ENCODE data around the gene LCN6.

LCN6 gene

GRCh38 chr9:136695955-136696354, 52.4 kb downstream of the LCN6 start:
- TF ChIP-seq FOXA1 (IDR thresholded peaks at IDR 0.05) (no peak), NFRKB (IDR thresholded peaks at IDR 0.05) (no peak), ELF4 (IDR thresholded peaks at IDR 0.05) (no peak), PKNOX1 (IDR thresholded peaks at IDR 0.05) (no peak), FOXK2 (IDR thresholded peaks at IDR 0.05) (no peak), BHLHE40 (IDR thresholded peaks at IDR 0.05; ENCODE audit: borderline replicate concordance) (no peak), LEF1 (IDR thresholded peaks at IDR 0.05; ENCODE audit: borderline replicate concordance) (no peak), ZNF384 (IDR thresholded peaks at IDR 0.05) (no peak), HDGF (IDR thresholded peaks at IDR 0.05; ENCODE audit: borderline replicate concordance) (no peak), L3MBTL2 (conservative IDR thresholded peaks at IDR 0.05) (no peak), SP1 (IDR thresholded peaks at IDR 0.05) (no peak), SUZ12 (IDR thresholded peaks at IDR 0.05) (no peak), TARDBP (IDR thresholded peaks at IDR 0.05) (no peak), ARNT (IDR thresholded peaks at IDR 0.05) (no peak), CTBP1 (IDR thresholded peaks at IDR 0.05; ENCODE audit: borderline replicate concordance) (no peak), FOXM1 (IDR thresholded peaks at IDR 0.05; ENCODE audit: borderline replicate concordance) (no peak)
- DNase-seq (ENCODE audit: extremely low spot score): no peak
- ChIA-PET POLR2A (no interaction called here), CTCF (interaction anchor here (2.6 kb wide), 1 partner anchor 24 kb away, joined by 9 read pairs; no protein-coding TSS in a partner anchor)

- DNase-seq (ENCODE audit: extremely low spot score): no peak
- ChIA-PET CTCF (interaction anchor here (2.6 kb wide), 1 partner anchor 24 kb away, joined by 9 read pairs; no protein-coding TSS in a partner anchor), POLR2A (no interaction called here)
- no peak for TF ChIP-seq LEF1 (IDR thresholded peaks at IDR 0.05; ENCODE audit: borderline replicate concordance)
- no peak for TF ChIP-seq BHLHE40 (IDR thresholded peaks at IDR 0.05; ENCODE audit: borderline replicate concordance)
- TF ChIP-seq FOXK2 (IDR thresholded peaks at IDR 0.05): no peak
- no peak for TF ChIP-seq CTBP1 (IDR thresholded peaks at IDR 0.05; ENCODE audit: borderline replicate concordance)
- no peak for TF ChIP-seq FOXM1 (IDR thresholded peaks at IDR 0.05; ENCODE audit: borderline replicate concordance)
- no peak for TF ChIP-seq NFRKB (IDR thresholded peaks at IDR 0.05)
- no peak for TF ChIP-seq SUZ12 (IDR thresholded peaks at IDR 0.05)
- TF ChIP-seq ARNT (IDR thresholded peaks at IDR 0.05): no peak
- TF ChIP-seq ZNF384 (IDR thresholded peaks at IDR 0.05): no peak
- TF ChIP-seq L3MBTL2 (conservative IDR thresholded peaks at IDR 0.05): no peak
- TF ChIP-seq HDGF (IDR thresholded peaks at IDR 0.05; ENCODE audit: borderline replicate concordance): no peak
- no peak for TF ChIP-seq FOXA1 (IDR thresholded peaks at IDR 0.05)
- TF ChIP-seq PKNOX1 (IDR thresholded peaks at IDR 0.05): no peak
- TF ChIP-seq SP1 (IDR thresholded peaks at IDR 0.05): no peak
- no peak for TF ChIP-seq TARDBP (IDR thresholded peaks at IDR 0.05)
- TF ChIP-seq ELF4 (IDR thresholded peaks at IDR 0.05): no peak
These were observed 52.9 kb downstream of the LCN6 start for GRCh38 chr9:136695435-136695895.

GRCh38 chr9:136694872-136695247, 53.5 kb downstream of the LCN6 start:
- CTCF ChIA-PET: interaction anchor here (0.6 to 2.6 kb wide), 2 partner anchors 17 to 23 kb away, joined by 3 to 9 read pairs; no protein-coding TSS in a partner anchor
- TF ChIP-seq FOXA1 (IDR thresholded peaks at IDR 0.05): no peak
- TF ChIP-seq ELF4 (IDR thresholded peaks at IDR 0.05): no peak
- TF ChIP-seq SUZ12 (IDR thresholded peaks at IDR 0.05): no peak
- TF ChIP-seq FOXM1 (IDR thresholded peaks at IDR 0.05; ENCODE audit: borderline replicate concordance): no peak
- no peak for TF ChIP-seq FOXK2 (IDR thresholded peaks at IDR 0.05)
- TF ChIP-seq ZNF384 (IDR thresholded peaks at IDR 0.05): no peak
- TF ChIP-seq PKNOX1 (IDR thresholded peaks at IDR 0.05): no peak
- TF ChIP-seq ARNT (IDR thresholded peaks at IDR 0.05): no peak
- no peak for TF ChIP-seq BHLHE40 (IDR thresholded peaks at IDR 0.05; ENCODE audit: borderline replicate concordance)
- no peak for TF ChIP-seq HDGF (IDR thresholded peaks at IDR 0.05; ENCODE audit: borderline replicate concordance)
- no peak for DNase-seq (ENCODE audit: extremely low spot score)
- POLR2A ChIA-PET: no interaction called here

- ChIA-PET CTCF (interaction anchor here (0.6 to 2.6 kb wide), 2 partner anchors 16 to 23 kb away, joined by 3 to 9 read pairs; no protein-coding TSS in a partner anchor), POLR2A (no interaction called here)
- peak; percentile 81 for DNase-seq (ENCODE audit: extremely low spot score)
- TF ChIP-seq PKNOX1 (IDR thresholded peaks at IDR 0.05): no peak
- no peak for TF ChIP-seq NFRKB (IDR thresholded peaks at IDR 0.05)
- TF ChIP-seq ELF4 (IDR thresholded peaks at IDR 0.05): no peak
These were observed 54.0 kb downstream of the LCN6 start for GRCh38 chr9:136694163-136694871.
